HepG2 (cell line): ENCODE measurements around the gene HLA-F. TPM values are rescaled to one million over a fixed set of nuclear protein-coding genes. Genes with fewer than 3 reads are reported as not detected.

Source experiments
- ATAC-seq: fragments of 200-7000 bp; cut with Tn5 transposase; 3 replicates; pipeline ENCODE4 v1.9.1; 2020; ENCODE audit warnings: mild to moderate bottlenecking, moderate library complexity
- BruUV-seq: library from RNA; stranded (reverse); fragments of 400-500 nt; replicated peaks from 2 replicates; lab custom pipeline; 2021; lab: Mats Ljungman, UMichigan
- CTCF ChIA-PET: fragments of 300-600 bp; formaldehyde crosslinking; extraction: SDS; loops from one replicate; lab custom pipeline; 2021; ENCODE audit warnings: low total read pairs, inconsistent platforms, low intra/inter-chr PET ratio; lab: Yijun Ruan, JAX
- POLR2A ChIA-PET: fragments of 350-600 bp; sonication (Branson Sonifier 250); formaldehyde crosslinking; loops from one replicate; lab custom pipeline; 2020; ENCODE audit warnings: antibody characterized with exemption, inconsistent platforms; lab: Yijun Ruan, JAX
- DNase-seq: peaks from one replicate; pipeline ENCODE4 v3.0.0-alpha.2; 2015; ENCODE audit warnings: low spot score
- FAIRE-seq: peaks from 3 replicates; lab custom pipeline; 2011; peaks lifted over from hg19 to GRCh38; lab: Jason Lieb, UNC
- H2AFZ ChIP-seq: one replicate; pipeline ENCODE4 v1.6.1; 2011; ENCODE audit warnings: low read length, inconsistent platforms
- H3K27ac ChIP-seq: fragments of 300-600 bp; 3 replicates; pipeline ENCODE4 v1.8.0; 2011; ENCODE audit warnings: mixed run types, mild to moderate bottlenecking, mixed read lengths, low read length, inconsistent platforms; ENCODE audit not compliant: insufficient read depth; ENCODE audit errors: extremely low read length
- H3K27me3 ChIP-seq, 2 experiments: fragments of 200-600 bp in 1 of 2; 2 replicates in 1 of 2; 3 replicates in 1 of 2; pipeline versions ENCODE4 v1.6.0 to v1.8.0; 2011; ENCODE audit warnings: low read length in 2 of 2, mild to moderate bottlenecking in 2 of 2, moderate library complexity in 2 of 2, inconsistent platforms in 1 of 2; ENCODE audit not compliant: insufficient read depth in 2 of 2, control insufficient read depth in 1 of 2
- H3K36me3 ChIP-seq, 2 experiments: fragments of 200-600 bp in 1 of 2; replicated peaks in 1 of 2; 2 replicates in 1 of 2; 3 replicates in 1 of 2; pipeline versions ENCODE4 v1.5.1 to v1.8.0; 2011; ENCODE audit warnings: low read length in 2 of 2, inconsistent platforms in 1 of 2; ENCODE audit not compliant: insufficient read depth in 2 of 2, control insufficient read depth in 1 of 2
- H3K4me1 ChIP-seq: 2 replicates; pipeline ENCODE4 v1.5.1; 2012; ENCODE audit warnings: low read length, inconsistent platforms; ENCODE audit not compliant: insufficient read depth
- H3K4me2 ChIP-seq: 2 replicates; pipeline ENCODE4 v1.6.0; 2011; ENCODE audit warnings: low read depth, low read length, inconsistent platforms
- H3K4me3 ChIP-seq, 3 experiments: fragments of 200-600 bp in 1 of 3; sonication (generic), shearing (Covaris generic) in 1 of 3; replicated peaks in 1 of 3; 2 replicates each; pipeline ENCODE4 v1.5.1; 2011 to 2016; ENCODE audit warnings: low read length in 3 of 3, inconsistent platforms in 2 of 3, low read depth in 2 of 3, mild to moderate bottlenecking in 2 of 3, control low read depth in 1 of 3, mixed read lengths in 1 of 3; ENCODE audit not compliant: insufficient read depth in 1 of 3
- H3K79me2 ChIP-seq: one replicate; pipeline ENCODE4 v1.6.1; 2011; ENCODE audit warnings: low read length, inconsistent platforms; ENCODE audit not compliant: insufficient read depth
- H3K9ac ChIP-seq: 2 replicates; pipeline ENCODE4 v1.6.0; 2011; ENCODE audit warnings: mild to moderate bottlenecking, low read depth, low read length, inconsistent platforms; ENCODE audit not compliant: insufficient read depth
- H3K9me3 ChIP-seq: 2 replicates; pipeline ENCODE4 v1.5.1; 2012; ENCODE audit warnings: mild to moderate bottlenecking, low read length
- H4K20me1 ChIP-seq: 2 replicates; pipeline ENCODE4 v1.6.0; 2011; ENCODE audit warnings: inconsistent platforms, mild to moderate bottlenecking, low read length, moderate library complexity; ENCODE audit not compliant: insufficient read depth
- CBX2 ChIP-seq, 2 experiments: fragments of 200-600 bp in 1 of 2; sonication (generic); formaldehyde crosslinking in 1 of 2; IDR thresholded peaks; 2 replicates each; pipeline versions ENCODE4 v1.7.0 to v1.8.1; 2018 to 2022; ENCODE audit warnings: low read depth in 2 of 2, low read length in 1 of 2, mild to moderate bottlenecking in 1 of 2, missing genetic modification reagents in 1 of 2
- FOXA3 ChIP-seq: IDR thresholded peaks from 2 replicates; pipeline ENCODE4 v1.6.1; 2016; ENCODE audit warnings: missing genetic modification reagents, missing compliant biosample characterization
- JDP2 ChIP-seq: sonication (generic); formaldehyde crosslinking; IDR thresholded peaks from 2 replicates; pipeline ENCODE4 v1.8.1; 2022; ENCODE audit warnings: missing genetic modification reagents, borderline replicate concordance
- KAT8 ChIP-seq: IDR thresholded peaks from 2 replicates; pipeline ENCODE4 v1.6.1; 2016; ENCODE audit warnings: missing genetic modification reagents, missing compliant biosample characterization
- NCOA2 ChIP-seq: sonication (generic); formaldehyde crosslinking; IDR thresholded peaks from 2 replicates; pipeline ENCODE4 v1.8.0; 2022; ENCODE audit warnings: inconsistent platforms
- RELA ChIP-seq: sonication (generic); formaldehyde crosslinking; IDR thresholded peaks from 2 replicates; pipeline ENCODE4 v1.4.0; 2020; ENCODE audit warnings: missing genetic modification reagents
- ZNF224 ChIP-seq: sonication (generic); formaldehyde crosslinking; IDR thresholded peaks from 2 replicates; pipeline ENCODE4 v1.5.0; 2020; ENCODE audit warnings: mild to moderate bottlenecking, missing genetic modification reagents
- ZNF331 ChIP-seq: sonication (generic); formaldehyde crosslinking; IDR thresholded peaks from 2 replicates; pipeline ENCODE4 v1.4.0; 2020; ENCODE audit warnings: missing genetic modification reagents
- ZNF547 ChIP-seq: sonication (generic); formaldehyde crosslinking; IDR thresholded peaks from 2 replicates; pipeline ENCODE4 v1.5.1; 2020; ENCODE audit warnings: mild to moderate bottlenecking, missing genetic modification reagents
- ZSCAN30 ChIP-seq: sonication (generic); formaldehyde crosslinking; IDR thresholded peaks from 2 replicates; pipeline ENCODE4 v1.5.0; 2020; ENCODE audit warnings: mild to moderate bottlenecking, missing genetic modification reagents
- WGBS: methylation state at CpG from one replicate; pipeline ENCODE4 v1.1.6; 2017; ENCODE audit warnings: low lambda C conversion rate; 5-methylcytosine and 5-hydroxymethylcytosine counted together
- in situ Hi-C: cut with HindIII; loops from 2 replicates; pipeline ENCODE4 v1.10.0; 2017; ENCODE audit warnings: low pct_unique_long_range_greater_than_20kb; ENCODE audit not compliant: extremely low pct_ligation_motif_present
- intact Hi-C: fragments of 100-400 bp; cut with micrococcal nuclease; formaldehyde crosslinking; loops from one replicate; pipeline ENCODE4 v1.10.0; 2022; ENCODE audit not compliant: unreplicated experiment
- polyA plus RNA-seq, 8 experiments: library from polyadenylated mRNA; depleted of rRNA in 3 of 8; stranded (reverse) in 7 of 8; unstranded in 1 of 8; fragments of >200 nt; fragmentation: Illumina TruSeq in 4 of 8; extraction: Trizol in 4 of 8; gene quantifications; 2 replicates each; pipeline versions ENCODE4 v1.2.1 to v1.2.3, GENCODE V29; 2011 to 2016; ENCODE audit warnings: low read depth in 4 of 8, missing spikeins in 1 of 8, mixed read lengths in 1 of 8; ENCODE audit not compliant: insufficient read depth in 1 of 8
- total RNA-seq, 5 experiments: library from RNA; depleted of rRNA; stranded (reverse); fragments of >200 nt; fragmentation: Illumina TruSeq; extraction: Trizol; gene quantifications; 2 replicates each; pipeline ENCODE4 v1.2.3, GENCODE V29; 2016; ENCODE audit warnings: low read depth in 1 of 5
- TF ChIP-seq, protein P1 (sequence below): sonication (generic); formaldehyde crosslinking; IDR thresholded peaks from 2 replicates; pipeline ENCODE4 v1.4.0; 2020; ENCODE audit warnings: missing genetic modification reagents
- TF ChIP-seq, protein P2 (sequence below): sonication (generic); formaldehyde crosslinking; IDR thresholded peaks from 2 replicates; pipeline ENCODE4 v1.5.0; 2020; ENCODE audit warnings: mild to moderate bottlenecking, missing genetic modification reagents
- TF ChIP-seq, protein P3 (sequence below): sonication (generic); formaldehyde crosslinking; IDR thresholded peaks from 2 replicates; pipeline ENCODE4 v1.4.0; 2020; ENCODE audit warnings: mild to moderate bottlenecking, low read depth, missing genetic modification reagents

The HLA-F gene
- total and polyA plus RNA-seq, 2 of the 13 experiments (the other 11 are each of a cell fraction or from before 2014, with no cell fraction given), result 6.0 to 6.1 TPM

DNA sequence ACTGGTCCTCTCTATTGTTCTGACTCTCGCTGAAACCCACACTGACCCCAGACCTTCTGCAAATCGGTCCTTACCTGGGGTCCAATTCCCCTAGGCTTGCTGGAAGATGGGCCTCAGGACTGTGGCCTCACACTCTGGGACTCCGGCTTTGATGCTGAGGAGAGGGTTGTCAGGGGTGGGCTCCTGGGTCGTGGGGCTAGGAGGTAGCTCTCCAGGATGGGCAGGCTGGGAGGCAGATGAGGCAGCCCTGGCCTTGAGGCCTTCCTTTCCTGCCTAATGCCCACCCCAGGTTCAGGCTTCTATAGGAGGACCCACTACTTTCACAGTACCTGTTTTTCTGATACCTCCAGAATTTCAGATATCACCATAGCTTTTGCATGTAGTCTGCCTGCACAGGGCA is 21.4 kb downstream of the HLA-F start:
- Histone ChIP-seq H3K9ac (no peak overlapping the region), H3K4me1 (peaks cover 23% of the 10 kb centered on the region), H3K27me3 (peaks cover 0 to 3% of the 10 kb centered on the region in 2 experiments; a peak in 1 of 5 replicates), H3K4me2 (no peak overlapping the region), H2AFZ (no peak overlapping the region), H3K36me3 (no peaks in the 10 kb centered on the region), H3K79me2 (no peaks in the 10 kb centered on the region), H3K9me3 (no peaks in the 10 kb centered on the region), H3K4me3 (no peak overlapping the region), H4K20me1 (no peaks in the 10 kb centered on the region), H3K27ac (no peak overlapping the region)
- ChIA-PET CTCF (no interaction called here), POLR2A (no interaction called here)
- no TSS peak for BruUV-seq
- no peak for ATAC-seq
- TF ChIP-seq FOXA3 (CRISPR knock-in tag) (no peak), RELA (no peak), ZNF547 (no peak), KAT8 (CRISPR knock-in tag) (no peak), CBX2 (IDR thresholded peaks at IDR 0.05; ENCODE audit: low read depth, low read length) (no peak), CBX2 (CRISPR knock-in tag; IDR thresholded peaks at IDR 0.05; ENCODE audit: low read depth) (no peak), JDP2 (CRISPR knock-in tag) (no peak), ZNF331 (CRISPR knock-in tag) (no peak), ZNF224 (CRISPR knock-in tag) (no peak), NCOA2 (no peak), ZSCAN30 (CRISPR knock-in tag) (no peak)
- TF ChIP-seq, protein P1, sequence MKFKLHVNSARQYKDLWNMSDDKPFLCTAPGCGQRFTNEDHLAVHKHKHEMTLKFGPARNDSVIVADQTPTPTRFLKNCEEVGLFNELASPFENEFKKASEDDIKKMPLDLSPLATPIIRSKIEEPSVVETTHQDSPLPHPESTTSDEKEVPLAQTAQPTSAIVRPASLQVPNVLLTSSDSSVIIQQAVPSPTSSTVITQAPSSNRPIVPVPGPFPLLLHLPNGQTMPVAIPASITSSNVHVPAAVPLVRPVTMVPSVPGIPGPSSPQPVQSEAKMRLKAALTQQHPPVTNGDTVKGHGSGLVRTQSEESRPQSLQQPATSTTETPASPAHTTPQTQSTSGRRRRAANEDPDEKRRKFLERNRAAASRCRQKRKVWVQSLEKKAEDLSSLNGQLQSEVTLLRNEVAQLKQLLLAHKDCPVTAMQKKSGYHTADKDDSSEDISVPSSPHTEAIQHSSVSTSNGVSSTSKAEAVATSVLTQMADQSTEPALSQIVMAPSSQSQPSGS, result no peak
- TF ChIP-seq, protein P2, sequence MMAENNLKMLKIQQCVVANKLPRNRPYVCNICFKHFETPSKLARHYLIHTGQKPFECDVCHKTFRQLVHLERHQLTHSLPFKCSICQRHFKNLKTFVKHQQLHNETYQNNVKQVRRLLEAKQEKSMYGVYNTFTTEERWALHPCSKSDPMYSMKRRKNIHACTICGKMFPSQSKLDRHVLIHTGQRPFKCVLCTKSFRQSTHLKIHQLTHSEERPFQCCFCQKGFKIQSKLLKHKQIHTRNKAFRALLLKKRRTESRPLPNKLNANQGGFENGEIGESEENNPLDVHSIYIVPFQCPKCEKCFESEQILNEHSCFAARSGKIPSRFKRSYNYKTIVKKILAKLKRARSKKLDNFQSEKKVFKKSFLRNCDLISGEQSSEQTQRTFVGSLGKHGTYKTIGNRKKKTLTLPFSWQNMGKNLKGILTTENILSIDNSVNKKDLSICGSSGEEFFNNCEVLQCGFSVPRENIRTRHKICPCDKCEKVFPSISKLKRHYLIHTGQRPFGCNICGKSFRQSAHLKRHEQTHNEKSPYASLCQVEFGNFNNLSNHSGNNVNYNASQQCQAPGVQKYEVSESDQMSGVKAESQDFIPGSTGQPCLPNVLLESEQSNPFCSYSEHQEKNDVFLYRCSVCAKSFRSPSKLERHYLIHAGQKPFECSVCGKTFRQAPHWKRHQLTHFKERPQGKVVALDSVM (CRISPR knock-in tag), result no peak
- TF ChIP-seq, protein P3, sequence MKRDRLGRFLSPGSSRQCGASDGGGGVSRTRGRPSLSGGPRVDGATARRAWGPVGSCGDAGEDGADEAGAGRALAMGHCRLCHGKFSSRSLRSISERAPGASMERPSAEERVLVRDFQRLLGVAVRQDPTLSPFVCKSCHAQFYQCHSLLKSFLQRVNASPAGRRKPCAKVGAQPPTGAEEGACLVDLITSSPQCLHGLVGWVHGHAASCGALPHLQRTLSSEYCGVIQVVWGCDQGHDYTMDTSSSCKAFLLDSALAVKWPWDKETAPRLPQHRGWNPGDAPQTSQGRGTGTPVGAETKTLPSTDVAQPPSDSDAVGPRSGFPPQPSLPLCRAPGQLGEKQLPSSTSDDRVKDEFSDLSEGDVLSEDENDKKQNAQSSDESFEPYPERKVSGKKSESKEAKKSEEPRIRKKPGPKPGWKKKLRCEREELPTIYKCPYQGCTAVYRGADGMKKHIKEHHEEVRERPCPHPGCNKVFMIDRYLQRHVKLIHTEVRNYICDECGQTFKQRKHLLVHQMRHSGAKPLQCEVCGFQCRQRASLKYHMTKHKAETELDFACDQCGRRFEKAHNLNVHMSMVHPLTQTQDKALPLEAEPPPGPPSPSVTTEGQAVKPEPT (CRISPR knock-in tag), result no peak
- in situ Hi-C loops, result loop anchor here (10.0 kb wide), 1 partner anchor 260 kb away; no protein-coding TSS in a partner anchor
- FAIRE-seq, result no peak
- WGBS, result 46% methylated on average over 3 of the region's 4 CpGs
- DNase-seq, result no peak
- intact Hi-C loops, result no loop called here
